ENCODE measurements around the gene LRRC4C.

LRRC4C gene

GRCh38 chr11:41283191-41283930 is 176.1 kb downstream of the LRRC4C start:
- in situ Hi-C loops (cut with MboI; ENCODE audit: low pct_unique_long_range_greater_than_20kb, low sequenced_read_pairs): no loop called here

DNA sequence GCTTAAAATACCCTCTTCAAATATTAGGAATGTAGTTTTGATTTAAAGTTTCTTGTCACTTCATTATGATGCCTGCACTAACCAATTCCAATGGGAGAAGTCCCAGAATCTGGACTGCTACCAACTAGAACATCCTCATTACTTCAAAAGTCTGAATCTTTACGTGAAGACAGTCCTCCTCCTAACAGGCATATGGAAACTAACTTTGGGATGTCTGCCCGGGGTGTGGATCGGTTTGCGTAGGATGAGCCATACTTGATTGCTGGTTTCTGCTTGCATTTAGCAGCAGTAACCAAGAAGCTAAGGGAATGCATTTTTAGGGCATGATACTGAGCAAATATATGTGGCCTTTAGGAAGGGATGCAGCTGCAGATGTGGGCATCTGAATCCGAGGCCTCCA is 177.1 kb downstream of the LRRC4C start:
- in situ Hi-C loops (cut with MboI; ENCODE audit: low pct_unique_long_range_greater_than_20kb, low sequenced_read_pairs): no loop called here
- DNase-seq: no peak

More at GRCh38 chr11:41283191-41283930, 176.1 kb downstream of the LRRC4C start:
- no peak for DNase-seq

GRCh38 chr11:41281131-41281742 is 178.2 kb downstream of the LRRC4C start:
- no peak for DNase-seq
- in situ Hi-C loops (cut with MboI; ENCODE audit: low pct_unique_long_range_greater_than_20kb, low sequenced_read_pairs): no loop called here

DNA sequence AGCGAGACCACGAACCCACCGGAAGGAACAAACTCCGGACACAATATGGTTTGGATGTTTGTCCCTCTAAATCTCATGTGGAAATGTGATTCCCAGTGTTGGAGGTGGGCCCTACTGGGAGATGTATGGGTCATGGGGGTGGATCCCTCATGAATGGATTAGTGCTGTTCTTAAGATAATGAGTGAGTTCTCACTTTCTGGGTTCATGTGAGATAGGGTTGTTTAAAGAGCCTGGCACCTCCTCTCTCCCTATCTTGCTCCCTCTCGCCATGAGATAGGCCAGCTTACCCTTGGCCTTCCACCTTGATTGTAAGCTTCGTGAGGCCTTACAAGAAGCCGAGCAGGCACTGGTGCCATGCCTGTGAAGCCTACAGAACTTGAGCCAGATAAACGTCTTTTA is 184.6 kb downstream of the LRRC4C start:
- DNase-seq: no peak
- in situ Hi-C loops (cut with MboI; ENCODE audit: low pct_unique_long_range_greater_than_20kb, low sequenced_read_pairs): no loop called here

DNA sequence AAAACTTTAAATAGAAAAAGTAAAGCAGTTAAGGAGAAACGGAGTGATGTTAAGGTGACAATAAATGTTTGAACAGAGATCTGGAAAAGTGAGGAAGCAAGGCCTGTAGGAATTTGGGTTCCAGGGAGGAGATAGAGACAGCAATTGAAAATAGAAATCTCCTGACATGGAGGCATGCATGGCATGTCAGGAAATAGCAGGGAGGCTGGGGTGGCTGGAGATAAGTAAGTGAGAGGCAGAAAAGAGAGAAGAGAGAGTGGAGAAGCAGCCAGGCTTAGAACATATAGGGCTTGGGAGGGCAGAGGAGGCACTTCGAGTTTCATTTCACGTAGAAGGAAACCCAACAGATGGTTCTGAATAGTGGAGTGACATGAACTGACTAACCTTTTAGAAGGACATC is 185.5 kb downstream of the LRRC4C start:
- in situ Hi-C loops (cut with MboI; ENCODE audit: low pct_unique_long_range_greater_than_20kb, low sequenced_read_pairs): no loop called here
- no peak for DNase-seq

DNA sequence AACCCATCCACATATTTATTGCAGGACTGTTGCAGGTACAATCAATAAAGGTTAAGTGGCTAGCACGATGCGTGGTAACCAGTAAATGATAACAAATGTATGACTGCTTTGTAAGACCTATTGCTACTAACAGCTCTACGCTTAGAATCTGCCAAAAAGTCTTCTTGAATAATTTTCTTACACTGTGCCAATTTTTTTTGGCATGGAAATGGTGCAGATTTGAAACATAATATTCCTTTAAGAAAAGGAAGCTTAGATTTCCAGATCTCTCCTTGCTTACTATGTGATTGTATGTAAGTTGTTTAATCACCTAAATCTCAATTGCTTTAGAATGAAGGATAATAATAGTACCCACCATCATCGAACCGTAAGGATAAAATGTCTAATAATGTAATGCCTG is 192.0 kb downstream of the LRRC4C start:
- no peak for DNase-seq
- in situ Hi-C loops (cut with MboI; ENCODE audit: low pct_unique_long_range_greater_than_20kb, low sequenced_read_pairs): no loop called here

DNA sequence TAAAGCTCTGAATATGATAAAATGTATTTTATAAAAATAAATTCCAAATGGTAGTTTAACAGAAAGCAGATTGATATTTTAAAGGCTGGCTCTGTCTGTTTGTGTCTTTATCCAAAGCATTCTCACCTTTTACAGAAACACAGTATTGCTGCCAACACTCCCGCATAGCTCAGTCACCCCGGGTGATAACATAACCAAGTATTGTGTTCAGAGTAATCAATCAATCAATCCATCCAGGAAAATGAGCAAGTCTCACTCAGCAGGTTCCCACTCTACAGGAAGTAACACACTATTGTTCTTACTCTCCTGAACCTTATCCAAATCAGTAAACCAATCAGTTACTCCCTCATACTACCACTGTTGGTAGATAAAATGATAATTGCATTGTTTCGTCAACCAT is 203.4 kb downstream of the LRRC4C start:
- in situ Hi-C loops (cut with MboI; ENCODE audit: low pct_unique_long_range_greater_than_20kb, low sequenced_read_pairs): no loop called here
- DNase-seq: no peak

- no peak for DNase-seq
- in situ Hi-C loops (cut with MboI; ENCODE audit: low pct_unique_long_range_greater_than_20kb, low sequenced_read_pairs): no loop called here
These were observed 204.5 kb downstream of the LRRC4C start for GRCh38 chr11:41254966-41255365.

DNA sequence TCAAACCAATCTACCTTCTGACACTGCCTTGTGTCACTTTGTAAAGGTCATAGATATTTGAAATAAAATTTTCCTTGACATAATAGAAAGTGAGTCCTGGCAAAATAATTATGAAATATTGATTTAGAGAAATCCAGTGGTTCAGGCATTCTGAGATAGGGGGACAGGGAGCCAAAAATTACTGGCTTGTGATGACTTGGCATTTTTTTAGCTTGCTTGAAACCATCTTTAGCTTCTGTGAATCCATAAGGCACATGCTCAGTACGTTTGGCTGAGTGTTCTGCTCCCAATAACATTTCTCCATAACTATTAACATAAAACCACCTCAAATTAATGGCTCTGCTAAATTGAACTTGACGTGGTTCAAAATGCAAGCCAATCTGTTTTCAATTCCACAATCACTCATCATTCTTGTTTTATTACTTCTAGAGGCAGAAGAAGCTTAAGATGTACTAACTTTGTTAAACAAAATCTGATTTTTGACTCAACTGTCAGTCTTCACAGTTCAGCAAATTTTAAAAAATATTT is 209.0 kb downstream of the LRRC4C start:
- no peak for DNase-seq
- in situ Hi-C loops (cut with MboI; ENCODE audit: low pct_unique_long_range_greater_than_20kb, low sequenced_read_pairs): no loop called here

DNA sequence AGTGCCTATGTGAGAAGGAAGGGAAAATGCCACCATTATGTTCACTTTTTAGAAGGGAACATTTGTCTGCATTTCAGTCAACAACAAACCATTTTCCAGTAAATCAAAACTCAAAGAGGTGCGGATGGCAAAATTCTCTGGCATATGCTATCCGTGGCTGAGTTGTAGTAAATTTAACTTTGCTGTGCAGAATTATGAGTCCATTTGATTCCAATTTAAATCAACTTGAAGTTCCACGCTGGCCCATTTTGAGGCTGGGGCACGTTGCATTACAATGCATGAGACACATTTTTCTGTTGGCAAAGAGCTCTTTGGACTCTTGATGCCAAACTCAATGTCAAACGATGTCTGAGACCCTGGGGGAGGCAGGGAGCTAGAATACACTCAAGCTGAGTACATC is 211.8 kb downstream of the LRRC4C start:
- in situ Hi-C loops (cut with MboI; ENCODE audit: low pct_unique_long_range_greater_than_20kb, low sequenced_read_pairs): no loop called here

DNA sequence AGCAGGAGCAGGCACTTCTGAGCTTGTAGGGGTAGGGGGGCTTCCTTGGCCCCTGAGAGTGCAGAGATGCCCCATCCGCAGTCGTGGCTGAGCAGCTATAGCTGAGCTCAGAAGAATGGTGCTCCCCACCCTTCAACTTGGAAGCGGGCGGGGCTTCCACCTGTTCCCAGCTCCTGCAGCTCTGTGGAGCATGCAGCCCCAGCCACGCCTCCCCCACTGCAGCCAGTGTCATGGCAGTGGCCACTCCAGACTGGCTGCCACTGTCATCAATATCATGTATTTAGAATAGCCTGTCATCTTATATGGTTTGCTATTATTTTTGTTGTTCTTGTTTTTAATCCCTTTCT is 213.1 kb downstream of the LRRC4C start:
- DNase-seq: no peak
- in situ Hi-C loops (cut with MboI; ENCODE audit: low pct_unique_long_range_greater_than_20kb, low sequenced_read_pairs): no loop called here

More for the DNA sequence above, 211.8 kb downstream of the LRRC4C start:
- no peak for DNase-seq

DNA sequence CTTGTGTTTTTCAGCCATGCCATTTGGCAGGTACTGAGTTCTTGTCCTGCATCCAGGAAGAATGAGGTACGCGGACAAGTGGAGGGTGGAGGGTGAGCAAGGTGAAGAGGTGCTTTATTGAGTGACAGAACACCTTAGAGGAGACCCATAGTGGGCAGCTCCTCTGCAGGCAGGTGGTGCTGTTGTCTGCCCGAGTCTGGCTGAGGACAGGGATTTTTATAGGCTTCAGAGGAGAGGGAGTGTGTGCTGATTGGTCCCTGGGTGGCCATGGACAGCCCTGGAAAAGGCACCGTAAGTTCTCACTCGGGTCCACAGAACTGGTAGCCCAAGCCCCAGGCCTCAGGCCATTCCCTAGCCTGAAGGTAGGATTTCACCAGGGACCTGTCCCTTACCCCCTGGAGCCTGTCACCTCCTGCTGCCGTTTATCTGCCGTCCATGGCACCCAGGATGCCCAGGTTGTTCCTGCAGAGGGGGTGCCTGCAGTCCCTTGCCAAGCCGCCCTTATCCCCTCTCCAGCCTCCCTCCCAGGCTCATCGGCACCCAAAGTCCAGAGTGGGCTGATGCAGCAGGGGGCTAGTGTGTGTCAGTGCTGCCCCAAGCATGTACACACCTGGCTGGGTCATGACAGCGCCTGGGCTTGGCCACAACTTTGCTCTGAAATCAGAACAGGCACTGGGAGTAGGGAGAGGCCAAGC is 213.6 kb downstream of the LRRC4C start:
- DNase-seq: no peak
- in situ Hi-C loops (cut with MboI; ENCODE audit: low pct_unique_long_range_greater_than_20kb, low sequenced_read_pairs): no loop called here

- no peak for DNase-seq
- in situ Hi-C loops (cut with MboI; ENCODE audit: low pct_unique_long_range_greater_than_20kb, low sequenced_read_pairs): no loop called here
These were observed 214.3 kb downstream of the LRRC4C start for GRCh38 chr11:41245184-41245583.

DNA sequence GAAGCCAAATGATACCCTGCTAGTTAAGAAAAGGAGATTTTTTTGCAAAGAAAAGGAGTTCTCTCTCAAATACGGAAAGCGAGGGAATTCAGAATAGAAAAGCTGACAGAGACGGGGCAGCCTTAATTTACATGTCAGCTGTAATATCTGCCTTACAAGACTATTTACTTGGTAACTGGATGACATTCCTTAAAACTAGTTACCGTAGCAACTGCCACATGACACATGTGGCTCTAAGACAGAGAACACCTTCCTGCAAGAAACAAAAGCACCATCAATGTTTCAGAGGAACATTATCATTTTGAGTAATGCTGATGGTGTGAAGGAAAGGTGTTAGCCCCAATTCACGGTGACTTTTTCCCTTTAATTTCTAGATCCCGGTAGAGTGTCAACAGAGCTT is 222.1 kb downstream of the LRRC4C start:
- in situ Hi-C loops (cut with MboI; ENCODE audit: low pct_unique_long_range_greater_than_20kb, low sequenced_read_pairs): no loop called here
- DNase-seq: no peak

DNA sequence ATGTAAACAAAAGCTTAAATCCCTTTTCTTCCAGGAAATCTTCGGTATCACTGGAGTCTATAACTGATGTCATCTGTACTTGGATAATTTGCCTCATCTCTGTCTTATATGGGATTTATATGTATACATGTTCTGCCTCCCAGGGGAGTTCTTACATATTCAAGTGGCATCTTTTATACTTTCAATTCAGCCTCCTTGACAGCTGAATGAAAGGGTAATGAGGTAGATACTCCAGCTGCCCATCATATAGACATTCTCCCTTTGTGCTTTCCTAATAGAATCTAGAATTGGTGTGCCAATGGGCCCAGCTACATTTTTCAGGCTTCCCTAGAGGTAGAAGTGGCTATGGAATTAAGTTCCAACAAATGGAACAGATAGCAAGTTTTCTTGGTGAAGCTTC is 223.8 kb downstream of the LRRC4C start:
- in situ Hi-C loops (cut with MboI; ENCODE audit: low pct_unique_long_range_greater_than_20kb, low sequenced_read_pairs): no loop called here
- DNase-seq: no peak

- DNase-seq: no peak
- in situ Hi-C loops (cut with MboI; ENCODE audit: low pct_unique_long_range_greater_than_20kb, low sequenced_read_pairs): no loop called here
These were observed 233.4 kb downstream of the LRRC4C start for GRCh38 chr11:41225856-41226633.

DNA sequence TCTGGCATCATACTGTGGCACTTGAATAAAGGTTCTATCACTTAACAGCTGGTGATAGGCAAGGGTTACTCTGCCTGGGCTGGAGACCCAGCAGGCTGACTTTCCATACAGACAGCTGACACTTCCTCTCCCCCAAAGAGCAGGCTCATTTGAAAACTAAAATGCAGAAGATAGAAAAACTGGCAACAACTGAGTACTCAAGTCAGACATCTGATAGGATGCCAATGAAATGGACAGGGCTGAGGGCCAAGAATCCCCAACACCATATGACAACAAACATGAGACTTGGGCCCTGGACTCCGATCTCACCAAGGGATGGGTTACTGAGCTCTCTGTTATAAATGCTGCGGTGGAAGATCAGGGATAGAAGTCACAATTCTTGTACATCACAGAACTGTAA is 237.2 kb downstream of the LRRC4C start:
- in situ Hi-C loops (cut with MboI; ENCODE audit: low pct_unique_long_range_greater_than_20kb, low sequenced_read_pairs): no loop called here
- DNase-seq: no peak

DNA sequence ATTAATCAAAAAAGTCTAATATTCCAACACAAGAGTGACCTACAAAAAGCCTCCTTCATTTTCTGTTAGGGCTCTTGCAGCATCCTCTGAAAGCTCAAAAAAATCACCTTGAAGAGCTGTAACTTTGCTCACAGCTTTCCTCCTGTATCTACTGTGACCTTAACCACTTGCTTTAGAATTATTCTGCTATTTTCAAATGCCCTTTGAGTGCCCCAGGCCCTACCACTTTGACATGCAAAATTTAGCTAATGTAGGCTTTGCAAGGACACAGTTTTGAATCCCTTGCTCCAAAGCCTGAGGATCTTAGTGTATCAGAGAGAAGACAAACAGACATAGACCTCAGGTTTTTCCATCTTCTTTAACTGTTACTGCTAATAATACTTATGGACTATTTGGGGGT is 253.1 kb downstream of the LRRC4C start:
- no peak for DNase-seq
- in situ Hi-C loops (cut with MboI; ENCODE audit: low pct_unique_long_range_greater_than_20kb, low sequenced_read_pairs): no loop called here

DNA sequence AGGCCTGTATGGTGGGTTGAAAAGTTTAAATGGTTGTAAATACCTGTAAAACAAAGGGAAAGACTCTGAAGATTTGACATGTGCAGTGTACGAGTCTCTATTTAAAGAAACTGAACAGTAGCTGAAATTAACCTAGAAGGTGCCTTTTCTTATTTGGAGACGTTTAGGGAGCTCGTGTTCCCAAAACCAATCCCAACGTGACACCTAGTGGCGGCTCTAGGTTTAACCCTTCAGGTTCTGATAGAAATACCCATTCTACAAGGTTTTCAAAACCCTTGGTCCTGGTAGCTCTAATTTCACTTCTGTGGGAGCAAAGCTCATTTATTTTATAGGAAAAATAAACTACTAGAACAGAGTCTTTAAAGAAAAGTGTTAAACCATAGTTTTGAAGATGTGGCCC is 258.3 kb downstream of the LRRC4C start:
- in situ Hi-C loops (cut with MboI; ENCODE audit: low pct_unique_long_range_greater_than_20kb, low sequenced_read_pairs): no loop called here
- DNase-seq: peak; percentile 31
